SK-N-SH treated with all-trans-retinoic acid at 6 μM for 48 hours (cell line): Measurements from ENCODE around the gene SYPL1.

Experiments
- ATAC-seq: fragments of 200-7000 bp; cut with Tn5 transposase; 3 replicates; pipeline ENCODE4 v1.9.1; 2020; ENCODE audit warnings: mild to moderate bottlenecking, moderate library complexity
- BACH2 ChIP-seq: fragments of 250-450 bp; sonication (Bioruptor Pico); IDR thresholded peaks from 2 replicates; pipeline ENCODE4 v1.9.0; 2021; ENCODE audit warnings: mild to moderate bottlenecking, borderline replicate concordance
- CSDC2 ChIP-seq: fragments of 250-450 bp; sonication (Bioruptor Pico); IDR thresholded peaks from 2 replicates; pipeline ENCODE4 v1.5.0; 2020; ENCODE audit warnings: mild to moderate bottlenecking, moderate library complexity
- GLIS3 ChIP-seq: fragments of 250-450 bp; sonication (Bioruptor Pico); IDR thresholded peaks from 2 replicates; pipeline ENCODE4 v1.5.0; 2020; ENCODE audit warnings: mild to moderate bottlenecking, moderate library complexity
- ISL1 ChIP-seq: fragments of 250-450 bp; sonication (Bioruptor Pico); IDR thresholded peaks from 2 replicates; pipeline ENCODE4 v2.1.2; 2022; ENCODE audit warnings: mild to moderate bottlenecking, moderate library complexity
- OSR1 ChIP-seq: fragments of 250-450 bp; sonication (Bioruptor Pico); IDR thresholded peaks from 2 replicates; pipeline ENCODE4 v1.8.0; 2022; ENCODE audit warnings: moderate library complexity, mild to moderate bottlenecking, inconsistent platforms
- SNAI2 ChIP-seq: fragments of 250-450 bp; sonication (Bioruptor Pico); IDR thresholded peaks from 2 replicates; pipeline ENCODE4 v1.5.0; 2020; ENCODE audit warnings: mild to moderate bottlenecking, moderate library complexity
- TCF4 ChIP-seq: fragments of 250-450 bp; sonication (Bioruptor Pico); IDR thresholded peaks from 2 replicates; pipeline ENCODE4 v1.8.0; 2021; ENCODE audit warnings: mild to moderate bottlenecking, moderate library complexity, borderline replicate concordance
- ZC3H10 ChIP-seq: fragments of 250-450 bp; sonication (Bioruptor Pico); IDR thresholded peaks from 2 replicates; pipeline ENCODE4 v1.5.1; 2021; ENCODE audit warnings: mild to moderate bottlenecking, moderate library complexity
- ZFP3 ChIP-seq: fragments of 250-450 bp; sonication (Bioruptor Pico); IDR thresholded peaks from 2 replicates; pipeline ENCODE4 v1.5.0; 2020; ENCODE audit warnings: mild to moderate bottlenecking, moderate library complexity
- ZNF565 ChIP-seq: fragments of 450-650 bp; formaldehyde crosslinking; conservative IDR thresholded peaks from 2 replicates; pipeline ENCODE4 v1.5.0; 2020; ENCODE audit warnings: low read depth, mild to moderate bottlenecking, moderate library complexity
- TF ChIP-seq, protein P1 (sequence below): fragments of 250-450 bp; sonication (Bioruptor Pico); IDR thresholded peaks from 2 replicates; pipeline ENCODE4 v1.8.0; 2021; ENCODE audit warnings: low read depth, mild to moderate bottlenecking, moderate library complexity, borderline replicate concordance
- TF ChIP-seq, protein P2 (sequence below): fragments of 250-450 bp; sonication (Bioruptor Pico); IDR thresholded peaks from 2 replicates; pipeline ENCODE4 v1.5.0; 2020; ENCODE audit warnings: mild to moderate bottlenecking, moderate library complexity
- TF ChIP-seq, protein P3 (sequence below): fragments of 250-450 bp; sonication (Bioruptor Pico); IDR thresholded peaks from 2 replicates; pipeline ENCODE4 v1.8.0; 2020; ENCODE audit warnings: mild to moderate bottlenecking, moderate library complexity, borderline replicate concordance

Gene SYPL1

DNA sequence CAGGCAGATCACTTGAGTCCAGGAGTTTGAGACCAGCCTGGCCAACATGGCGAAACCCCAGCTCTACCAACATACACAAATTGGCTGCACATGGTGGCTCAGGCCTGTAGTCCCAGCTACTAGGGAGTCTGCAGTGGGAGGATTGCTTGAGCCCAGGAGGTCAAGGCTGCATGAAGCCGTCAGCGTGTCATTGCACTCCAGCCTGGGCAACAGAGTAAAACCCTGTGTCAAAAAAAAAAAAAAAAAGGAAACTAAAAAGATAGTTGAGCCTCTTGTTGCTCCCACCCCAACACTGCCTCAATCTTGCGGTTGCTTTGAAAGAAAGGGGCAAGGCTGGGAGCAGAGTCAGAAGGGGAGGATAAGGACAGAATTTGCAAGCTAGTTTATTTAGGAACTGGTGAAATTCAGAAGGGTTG, 69.9 kb downstream of the SYPL1 start:
- TF ChIP-seq BACH2 (CRISPR knock-in tag) = no peak
- no peak for TF ChIP-seq SNAI2 (CRISPR knock-in tag)
- TF ChIP-seq ZNF565 (CRISPR knock-in tag) = no peak
- ATAC-seq = peak; percentile 2; the same call in 1 of the 3 replicates

DNA sequence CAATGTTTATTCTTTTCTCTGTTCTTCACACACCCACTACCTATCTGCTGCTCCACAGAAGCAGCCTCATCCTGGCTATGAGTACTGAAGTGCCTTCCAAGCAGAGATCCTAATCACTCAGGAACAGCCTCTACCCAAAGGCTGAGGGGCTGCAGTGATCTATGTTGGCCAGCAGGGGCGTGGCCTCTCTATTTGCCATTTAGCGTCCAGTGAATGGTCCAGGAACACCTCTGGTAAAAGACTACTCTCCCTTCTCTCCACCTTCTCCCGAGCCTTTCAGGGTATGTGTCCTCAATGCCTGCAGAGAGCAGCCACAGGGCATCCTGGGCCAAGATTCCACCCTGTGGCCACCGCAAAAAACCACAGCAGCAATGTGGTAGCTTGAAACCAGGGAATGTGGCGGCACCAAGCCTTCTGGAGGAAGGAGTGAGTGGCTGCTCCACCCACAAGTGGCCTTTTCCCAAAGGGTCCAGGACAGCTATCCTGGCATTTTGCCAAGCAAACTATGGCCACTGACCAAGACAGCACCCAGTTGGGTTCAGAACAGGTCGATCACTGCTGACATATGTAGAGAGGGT, 70.9 kb downstream of the SYPL1 start:
- no peak for TF ChIP-seq ISL1 (CRISPR knock-in tag)
- no peak for TF ChIP-seq TCF4 (CRISPR knock-in tag)
- no peak for TF ChIP-seq GLIS3 (CRISPR knock-in tag)
- TF ChIP-seq ZC3H10 = no peak
- TF ChIP-seq, protein P1, sequence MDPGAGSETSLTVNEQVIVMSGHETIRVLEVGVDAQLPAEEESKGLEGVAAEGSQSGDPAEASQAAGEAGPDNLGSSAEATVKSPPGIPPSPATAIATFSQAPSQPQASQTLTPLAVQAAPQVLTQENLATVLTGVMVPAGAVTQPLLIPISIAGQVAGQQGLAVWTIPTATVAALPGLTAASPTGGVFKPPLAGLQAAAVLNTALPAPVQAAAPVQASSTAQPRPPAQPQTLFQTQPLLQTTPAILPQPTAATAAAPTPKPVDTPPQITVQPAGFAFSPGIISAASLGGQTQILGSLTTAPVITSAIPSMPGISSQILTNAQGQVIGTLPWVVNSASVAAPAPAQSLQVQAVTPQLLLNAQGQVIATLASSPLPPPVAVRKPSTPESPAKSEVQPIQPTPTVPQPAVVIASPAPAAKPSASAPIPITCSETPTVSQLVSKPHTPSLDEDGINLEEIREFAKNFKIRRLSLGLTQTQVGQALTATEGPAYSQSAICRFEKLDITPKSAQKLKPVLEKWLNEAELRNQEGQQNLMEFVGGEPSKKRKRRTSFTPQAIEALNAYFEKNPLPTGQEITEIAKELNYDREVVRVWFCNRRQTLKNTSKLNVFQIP = no peak
- TF ChIP-seq ZFP3 (CRISPR knock-in tag) = no peak
- TF ChIP-seq, protein P2, sequence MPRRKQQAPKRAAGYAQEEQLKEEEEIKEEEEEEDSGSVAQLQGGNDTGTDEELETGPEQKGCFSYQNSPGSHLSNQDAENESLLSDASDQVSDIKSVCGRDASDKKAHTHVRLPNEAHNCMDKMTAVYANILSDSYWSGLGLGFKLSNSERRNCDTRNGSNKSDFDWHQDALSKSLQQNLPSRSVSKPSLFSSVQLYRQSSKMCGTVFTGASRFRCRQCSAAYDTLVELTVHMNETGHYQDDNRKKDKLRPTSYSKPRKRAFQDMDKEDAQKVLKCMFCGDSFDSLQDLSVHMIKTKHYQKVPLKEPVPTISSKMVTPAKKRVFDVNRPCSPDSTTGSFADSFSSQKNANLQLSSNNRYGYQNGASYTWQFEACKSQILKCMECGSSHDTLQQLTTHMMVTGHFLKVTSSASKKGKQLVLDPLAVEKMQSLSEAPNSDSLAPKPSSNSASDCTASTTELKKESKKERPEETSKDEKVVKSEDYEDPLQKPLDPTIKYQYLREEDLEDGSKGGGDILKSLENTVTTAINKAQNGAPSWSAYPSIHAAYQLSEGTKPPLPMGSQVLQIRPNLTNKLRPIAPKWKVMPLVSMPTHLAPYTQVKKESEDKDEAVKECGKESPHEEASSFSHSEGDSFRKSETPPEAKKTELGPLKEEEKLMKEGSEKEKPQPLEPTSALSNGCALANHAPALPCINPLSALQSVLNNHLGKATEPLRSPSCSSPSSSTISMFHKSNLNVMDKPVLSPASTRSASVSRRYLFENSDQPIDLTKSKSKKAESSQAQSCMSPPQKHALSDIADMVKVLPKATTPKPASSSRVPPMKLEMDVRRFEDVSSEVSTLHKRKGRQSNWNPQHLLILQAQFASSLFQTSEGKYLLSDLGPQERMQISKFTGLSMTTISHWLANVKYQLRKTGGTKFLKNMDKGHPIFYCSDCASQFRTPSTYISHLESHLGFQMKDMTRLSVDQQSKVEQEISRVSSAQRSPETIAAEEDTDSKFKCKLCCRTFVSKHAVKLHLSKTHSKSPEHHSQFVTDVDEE (CRISPR knock-in tag) = no peak
- TF ChIP-seq, protein P3, sequence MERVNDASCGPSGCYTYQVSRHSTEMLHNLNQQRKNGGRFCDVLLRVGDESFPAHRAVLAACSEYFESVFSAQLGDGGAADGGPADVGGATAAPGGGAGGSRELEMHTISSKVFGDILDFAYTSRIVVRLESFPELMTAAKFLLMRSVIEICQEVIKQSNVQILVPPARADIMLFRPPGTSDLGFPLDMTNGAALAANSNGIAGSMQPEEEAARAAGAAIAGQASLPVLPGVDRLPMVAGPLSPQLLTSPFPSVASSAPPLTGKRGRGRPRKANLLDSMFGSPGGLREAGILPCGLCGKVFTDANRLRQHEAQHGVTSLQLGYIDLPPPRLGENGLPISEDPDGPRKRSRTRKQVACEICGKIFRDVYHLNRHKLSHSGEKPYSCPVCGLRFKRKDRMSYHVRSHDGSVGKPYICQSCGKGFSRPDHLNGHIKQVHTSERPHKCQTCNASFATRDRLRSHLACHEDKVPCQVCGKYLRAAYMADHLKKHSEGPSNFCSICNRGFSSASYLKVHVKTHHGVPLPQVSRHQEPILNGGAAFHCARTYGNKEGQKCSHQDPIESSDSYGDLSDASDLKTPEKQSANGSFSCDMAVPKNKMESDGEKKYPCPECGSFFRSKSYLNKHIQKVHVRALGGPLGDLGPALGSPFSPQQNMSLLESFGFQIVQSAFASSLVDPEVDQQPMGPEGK = no peak
- TF ChIP-seq BACH2 (CRISPR knock-in tag) = no peak
- TF ChIP-seq OSR1 = no peak
- no peak for TF ChIP-seq CSDC2 (CRISPR knock-in tag)
- peak; percentile 68 for ATAC-seq
